MCF 10A (cell line): ENCODE results near the gene ITGA6. TPM values are rescaled to one million over a fixed set of nuclear protein-coding genes. Genes with fewer than 3 reads are reported as not detected.

Source experiments
- BruUV-seq: library from RNA; stranded (reverse); fragments of 400-500 nt; replicated peaks from 2 replicates; lab custom pipeline; 2021; lab: Mats Ljungman, UMichigan
- CTCF ChIA-PET: fragments of 300-600 bp; sonication (Branson Sonifier 250); formaldehyde crosslinking; extraction: SDS; loops from one replicate; lab custom pipeline; 2021; ENCODE audit warnings: antibody characterized with exemption, inconsistent platforms; lab: Yijun Ruan, JAX
- POLR2A ChIA-PET: fragments of 300-600, 350-650 bp; sonication (Branson Sonifier 250); formaldehyde crosslinking; extraction: SDS; loops from one replicate; lab custom pipeline; 2020; ENCODE audit warnings: antibody characterized with exemption, inconsistent platforms; lab: Yijun Ruan, JAX
- DNase-seq: peaks from one replicate; pipeline ENCODE4 v3.0.0-alpha.2; 2018; ENCODE audit not compliant: unreplicated experiment
- H3K27ac Mint-ChIP-seq: one replicate; pipeline ENCODE4 v1.8.0; 2022; ENCODE audit warnings: mild to moderate bottlenecking, low read depth, mixed read lengths; ENCODE audit not compliant: unreplicated experiment
- H3K27me3 Mint-ChIP-seq: one replicate; pipeline ENCODE4 v1.8.0; 2022; ENCODE audit warnings: mixed read lengths; ENCODE audit not compliant: insufficient read depth, unreplicated experiment
- H3K36me3 Mint-ChIP-seq: one replicate; pipeline ENCODE4 v1.8.0; 2022; ENCODE audit warnings: mild to moderate bottlenecking, moderate library complexity, mixed read lengths; ENCODE audit not compliant: insufficient read depth, unreplicated experiment
- H3K4me1 Mint-ChIP-seq: one replicate; pipeline ENCODE4 v1.8.0; 2022; ENCODE audit warnings: mixed read lengths; ENCODE audit not compliant: insufficient read depth, unreplicated experiment
- H3K4me3 Mint-ChIP-seq: one replicate; pipeline ENCODE4 v1.8.0; 2022; ENCODE audit warnings: mild to moderate bottlenecking, moderate library complexity, mixed read lengths; ENCODE audit not compliant: unreplicated experiment
- H3K9me3 Mint-ChIP-seq: one replicate; pipeline ENCODE4 v1.8.0; 2022; ENCODE audit warnings: mixed read lengths; ENCODE audit not compliant: unreplicated experiment
- CTCF ChIP-seq: fragments of 200-600 bp; IDR thresholded peaks from one replicate; pipeline ENCODE4 v1.8.0; 2022; ENCODE audit warnings: antibody characterized with exemption, mild to moderate bottlenecking; ENCODE audit not compliant: unreplicated experiment
- intact Hi-C: fragments of 100-400 bp; cut with micrococcal nuclease; formaldehyde crosslinking; loops from 2 replicates; pipeline ENCODE4 v1.14.1; 2022
- total RNA-seq: library from RNA; stranded (reverse); gene quantifications from 2 replicates; pipeline ENCODE4 v1.2.3, GENCODE V29; 2022

ITGA6 gene
- total RNA-seq, 1 experiment from 2014 or later: 315 TPM

GRCh38 chr2:172555272-172555521 is 127.8 kb downstream of the ITGA6 start:
- DNase-seq: no peak
- Mint-ChIP-seq H3K27me3 (no peaks in the 10 kb centered on the region), H3K36me3 (peaks cover 2% of the 10 kb centered on the region), H3K4me3 (peak overlapping the region; percentile 85), H3K4me1 (peaks cover 36% of the 10 kb centered on the region), H3K27ac (peak overlapping the region; percentile 89), H3K9me3 (no peaks in the 10 kb centered on the region)
- intact Hi-C loops: no loop called here
- TF ChIP-seq CTCF: no peak
- BruUV-seq: TSS peak; percentile 66
- CTCF ChIA-PET: interaction anchor here (0.6 to 1.5 kb wide), 2 partner anchors 71 to 88 kb away, joined by 3 read pairs; no protein-coding TSS in a partner anchor
- POLR2A ChIA-PET: interaction anchor here (0.7 to 2.0 kb wide), 13 partner anchors 10 to 470 kb away, joined by 3 to 15 read pairs (median 4); partner anchors contain the start of gene DLX1

Other genes with a start within 250 kb of the ITGA6 start
- 18.7 and 26.5 TPM in 2 replicates for gene PDK1, start 128.5 kb downstream of the ITGA6 start, total RNA-seq